COLO668 (cell line): ENCODE data around the gene FN3K.
"Not testable (repeated sequence)": the region's sequence is repeated elsewhere in the genome, so short reads cannot be mapped to it uniquely, and the experiment has no call there.

ENCODE experiments used
- DNase-seq: peaks from one replicate; lab custom pipeline; 2025; ENCODE audit not compliant: unreplicated experiment; lab: John Stamatoyannopoulos, UW

FN3K gene

DNA sequence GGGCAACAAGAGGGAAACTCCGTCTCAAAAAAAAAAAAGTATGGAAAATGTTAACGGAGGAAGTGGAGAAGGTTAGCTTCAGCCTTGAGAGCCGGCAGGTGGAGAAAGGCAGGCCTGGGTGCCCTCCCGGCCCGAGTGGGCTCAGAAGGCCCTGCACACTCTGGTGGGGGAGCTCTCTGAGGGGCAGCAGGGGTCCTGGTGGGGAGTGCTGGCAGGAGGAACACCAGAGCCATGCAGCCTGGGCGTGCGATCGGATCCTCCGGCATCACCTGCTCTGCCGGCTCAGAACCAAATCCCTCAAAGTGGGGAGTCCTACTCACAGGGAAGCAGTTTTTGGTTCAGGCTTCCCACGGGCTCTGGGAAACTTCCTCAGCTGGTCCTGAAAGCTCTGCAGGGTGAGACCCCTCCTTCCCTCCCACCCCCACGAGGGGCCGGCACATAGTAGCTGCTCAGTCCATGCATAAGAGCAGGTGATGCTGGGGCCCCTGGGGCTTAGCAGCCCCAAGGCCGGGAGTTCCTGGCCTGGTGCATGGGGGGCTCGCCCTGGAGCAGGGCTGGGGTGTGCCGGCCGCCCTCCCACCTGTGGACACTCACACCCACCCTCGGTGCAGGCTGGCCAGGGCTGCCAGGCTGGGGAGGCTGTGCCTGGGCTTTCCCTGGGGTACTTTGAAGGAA, 1.2 kb downstream of the FN3K start:
- DNase-seq: no peak

DNA sequence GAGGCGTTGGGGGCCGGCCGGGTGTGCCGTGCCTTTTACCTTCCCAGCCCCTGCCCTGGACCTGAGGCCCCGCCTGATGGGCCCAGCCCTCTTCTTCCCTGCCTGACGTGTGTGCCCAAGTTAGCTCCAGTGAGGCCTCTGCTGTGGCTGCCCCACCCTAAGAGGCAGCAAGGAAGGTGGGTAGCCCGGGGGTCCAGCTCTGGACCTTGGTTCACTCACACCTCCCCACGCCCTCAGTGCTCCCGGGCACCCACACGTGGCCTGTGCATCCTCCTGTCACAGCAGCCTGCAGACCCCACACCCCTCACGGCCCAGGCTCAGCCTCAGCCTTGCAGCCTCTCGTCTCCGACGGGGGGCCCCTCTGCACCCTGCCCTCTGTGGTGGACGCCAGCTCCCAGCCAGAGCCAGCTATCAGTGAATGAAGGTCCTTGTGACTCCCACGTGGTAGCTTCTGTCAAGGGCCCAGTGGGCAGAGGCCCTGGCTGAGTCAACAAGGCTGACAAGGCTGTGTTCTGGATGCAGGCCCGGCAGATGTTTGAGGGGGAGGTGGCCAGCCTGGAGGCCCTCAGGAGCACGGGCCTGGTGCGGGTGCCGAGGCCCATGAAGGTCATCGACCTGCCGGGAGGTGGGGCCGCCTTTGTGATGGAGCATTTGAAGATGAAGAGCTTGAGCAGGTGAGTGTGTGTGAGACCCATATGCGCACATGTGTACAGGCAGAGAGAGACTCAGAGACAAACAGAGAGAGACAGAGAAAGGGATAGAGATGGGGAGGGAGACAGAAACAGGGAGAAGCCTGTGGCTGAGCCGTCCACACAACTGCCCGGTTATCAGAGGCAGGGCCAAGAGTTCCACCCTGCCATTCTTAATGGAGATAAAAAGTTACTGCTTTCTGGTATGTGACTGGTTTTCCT, 2.8 kb downstream of the FN3K start:
- DNase-seq: peak; percentile 70

- DNase-seq: no peak
Measured at GRCh38 chr17:82740906-82741759, 5.7 kb downstream of the FN3K start.

GRCh38 chr17:82743344-82744219, 8.2 kb downstream of the FN3K start:
- DNase-seq: no peak

GRCh38 chr17:82744736-82745135, 9.3 kb downstream of the FN3K start:
- not testable (repeated sequence) for DNase-seq

DNA sequence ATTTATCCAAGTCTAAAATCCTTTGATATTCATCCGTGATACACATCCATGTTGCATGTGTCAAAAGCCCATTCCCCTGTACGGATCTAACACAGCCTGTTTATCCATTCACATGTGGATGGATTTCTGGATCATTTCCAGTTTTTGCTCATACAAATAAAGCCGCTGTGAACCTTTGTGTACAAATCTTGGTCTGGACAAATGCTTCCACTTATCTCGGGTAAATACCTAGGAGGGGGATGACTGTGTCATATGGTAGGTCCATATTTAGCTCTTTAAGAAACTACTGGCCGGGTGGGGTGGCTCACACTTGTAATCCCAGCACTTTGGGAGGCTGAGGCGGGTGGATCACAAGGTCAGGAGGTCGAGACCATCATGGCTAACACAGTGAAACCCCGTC, 10.1 kb downstream of the FN3K start:
- DNase-seq: no peak

DNA sequence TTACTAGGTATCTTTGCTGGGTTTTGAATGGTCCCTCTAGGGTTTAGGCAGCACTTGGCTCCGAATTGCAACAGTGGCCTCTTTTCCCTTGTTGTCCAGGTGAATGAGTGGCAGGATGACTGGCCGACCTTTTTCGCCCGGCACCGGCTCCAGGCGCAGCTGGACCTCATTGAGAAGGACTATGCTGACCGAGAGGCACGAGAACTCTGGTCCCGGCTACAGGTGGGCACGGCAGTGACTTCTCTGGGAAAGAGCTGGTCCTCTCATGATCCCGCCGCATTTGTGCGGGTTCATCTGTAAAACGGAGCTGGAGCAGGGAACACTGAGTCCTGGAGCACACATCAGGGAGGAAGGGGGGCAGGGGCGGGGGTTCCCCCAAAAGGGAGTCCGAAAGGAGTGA, 13.3 kb downstream of the FN3K start:
- DNase-seq: no peak

DNA sequence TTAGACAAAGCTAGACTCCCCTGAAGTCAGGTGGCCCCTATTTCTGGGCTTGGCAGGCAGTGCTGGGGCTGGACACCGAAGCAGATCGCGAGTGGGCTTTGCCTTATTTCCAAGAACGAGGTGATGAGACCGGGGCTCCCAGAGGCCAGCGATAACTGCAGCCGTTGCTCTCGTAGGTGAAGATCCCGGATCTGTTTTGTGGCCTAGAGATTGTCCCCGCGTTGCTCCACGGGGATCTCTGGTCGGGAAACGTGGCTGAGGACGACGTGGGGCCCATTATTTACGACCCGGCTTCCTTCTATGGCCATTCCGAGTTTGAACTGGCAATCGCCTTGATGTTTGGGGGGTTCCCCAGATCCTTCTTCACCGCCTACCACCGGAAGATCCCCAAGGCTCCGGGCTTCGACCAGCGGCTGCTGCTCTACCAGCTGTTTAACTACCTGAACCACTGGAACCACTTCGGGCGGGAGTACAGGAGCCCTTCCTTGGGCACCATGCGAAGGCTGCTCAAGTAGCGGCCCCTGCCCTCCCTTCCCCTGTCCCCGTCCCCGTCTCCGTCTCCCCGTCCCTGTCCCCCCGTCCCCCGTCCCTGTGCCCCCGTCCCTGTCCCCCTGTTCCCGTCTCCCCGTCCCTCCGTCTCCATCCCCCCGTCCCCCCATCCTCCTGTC, 15.0 kb downstream of the FN3K start:
- DNase-seq: no peak

- DNase-seq: no peak
Measured at GRCh38 chr17:82751171-82751570, 15.8 kb downstream of the FN3K start.

DNA sequence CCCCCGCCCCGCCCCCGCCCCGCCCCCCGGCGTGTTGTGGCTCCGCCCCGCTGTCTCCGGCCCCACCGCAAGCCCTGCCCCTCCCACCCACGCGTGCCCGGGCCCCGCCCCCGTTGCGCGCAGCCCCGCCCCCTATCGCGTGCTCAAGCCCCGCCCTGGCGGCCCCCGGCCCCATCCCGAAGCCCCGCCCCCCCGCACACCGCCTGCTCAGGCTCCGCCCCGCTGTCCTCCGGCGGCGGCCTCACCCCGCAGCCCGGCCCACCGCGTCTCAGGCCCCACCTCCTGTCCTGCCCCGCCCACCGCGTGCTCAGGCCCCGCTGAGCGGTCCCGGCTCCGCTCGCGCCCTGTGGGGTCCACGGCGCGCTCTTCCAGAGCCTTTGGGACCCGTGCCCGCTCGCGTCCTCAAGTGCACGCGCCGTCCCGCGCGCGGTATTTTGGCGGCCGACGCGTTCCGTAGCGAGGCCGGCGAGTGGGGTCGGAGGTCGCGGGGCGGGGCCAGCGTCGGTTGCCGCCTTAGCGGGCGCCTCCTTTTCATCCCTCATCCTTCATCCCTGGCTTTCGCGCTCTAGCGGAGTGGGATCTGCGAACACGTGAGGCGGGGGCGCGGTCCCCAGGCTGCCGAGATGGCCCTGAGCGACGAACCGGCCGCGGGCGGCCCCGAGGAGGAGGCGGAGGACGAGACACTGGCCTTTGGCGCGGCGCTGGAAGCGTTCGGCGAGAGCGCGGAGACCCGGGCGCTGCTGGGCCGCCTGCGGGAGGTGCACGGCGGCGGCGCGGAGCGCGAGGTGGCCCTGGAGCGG, 16.4 kb downstream of the FN3K start, which contains the start of gene TBCD:
TSS of gene TBCD (plus strand) at position 495 of the 800 bp plus-strand sequence. CDS start at position 624, 129 bp downstream.
- DNase-seq: peak; percentile 90

DNA sequence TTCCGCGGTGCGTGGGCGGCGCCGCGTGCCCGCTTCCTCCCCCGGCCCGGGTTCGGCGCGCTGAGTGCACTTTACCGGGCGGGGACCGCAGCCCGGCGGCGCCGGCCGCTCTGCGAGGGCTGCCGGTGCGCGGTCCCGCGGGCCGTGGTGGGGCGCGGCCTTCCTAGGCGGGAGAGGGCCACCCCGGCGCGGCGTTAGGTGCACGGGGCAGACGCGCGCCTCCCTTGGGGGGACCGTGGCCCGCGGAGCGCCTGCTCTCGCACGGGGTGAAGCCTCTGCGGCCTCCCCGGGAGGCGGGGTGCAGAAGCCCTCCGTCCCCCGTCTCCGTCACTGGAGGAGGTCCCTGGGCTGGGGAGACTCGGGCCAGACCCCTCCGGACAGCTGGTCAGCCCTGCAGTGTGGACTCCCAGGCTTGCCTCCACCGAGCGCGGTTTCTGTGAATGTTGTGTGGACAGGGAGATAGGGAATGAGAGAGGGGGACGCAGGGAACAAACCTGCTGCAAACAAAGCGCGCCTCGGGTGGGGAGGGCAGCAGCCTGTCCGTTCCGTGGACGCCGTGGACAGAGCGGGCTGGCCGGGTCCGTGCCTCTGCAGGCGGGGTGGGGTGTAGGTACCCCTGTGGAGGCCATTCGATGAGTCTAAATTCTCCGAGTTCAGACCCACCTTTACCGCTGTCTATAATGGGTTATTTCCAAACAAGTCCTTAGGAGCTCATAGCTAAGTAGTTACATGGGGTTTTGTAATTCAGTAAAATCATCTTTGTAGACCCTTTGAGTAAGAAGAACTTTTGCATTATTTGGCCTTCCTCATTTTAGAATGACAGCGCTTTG, 17.2 kb downstream of the FN3K start:
- DNase-seq: peak; percentile 56

- no peak for DNase-seq
Measured at GRCh38 chr17:82753201-82753464, 17.7 kb downstream of the FN3K start.

GRCh38 chr17:82754297-82755208, 19.1 kb downstream of the FN3K start:
- no peak for DNase-seq

GRCh38 chr17:82756166-82756565, 20.8 kb downstream of the FN3K start:
- no peak for DNase-seq

- DNase-seq: no peak
Measured at GRCh38 chr17:82765371-82765770, 30.0 kb downstream of the FN3K start.

GRCh38 chr17:82767041-82767754, 31.8 kb downstream of the FN3K start:
- peak; percentile 32 for DNase-seq

DNA sequence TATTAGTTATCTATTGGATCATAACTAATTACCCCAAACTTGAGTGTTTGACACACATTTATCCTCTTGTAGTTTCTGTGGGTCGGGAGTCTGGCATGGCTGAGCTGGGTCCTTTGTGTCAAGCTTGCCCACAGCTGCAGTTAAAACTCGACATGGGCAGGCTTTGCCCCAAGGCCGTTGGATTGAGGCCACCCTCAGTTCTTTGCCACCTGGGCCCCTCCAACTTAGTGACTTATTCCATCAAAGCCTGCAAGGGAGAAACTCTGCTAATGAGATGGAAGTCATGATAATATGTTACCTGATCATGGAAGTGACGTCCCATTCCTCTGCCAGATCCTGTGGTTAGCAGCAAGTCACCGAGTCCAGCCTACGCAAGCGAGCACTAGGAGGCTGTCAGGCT, 33.6 kb downstream of the FN3K start:
- DNase-seq: no peak
